LNCAP (cell line): Measurements from ENCODE around the gene MYOM3.

ENCODE experiments used
- CTCF ChIP-seq: fragments of 450-650 bp; IDR thresholded peaks from 2 replicates; pipeline ENCODE4 v1.5.1; 2017; ENCODE audit warnings: mild to moderate bottlenecking

The MYOM3 gene

GRCh38 chr1:24047110-24047477, 64.8 kb downstream of the MYOM3 start:
- no peak for TF ChIP-seq CTCF

GRCh38 chr1:24045771-24046170, 66.2 kb downstream of the MYOM3 start:
- TF ChIP-seq CTCF, result no peak

GRCh38 chr1:24043345-24044032, 68.4 kb downstream of the MYOM3 start:
- no peak for TF ChIP-seq CTCF

GRCh38 chr1:24042315-24042714, 69.6 kb downstream of the MYOM3 start:
- TF ChIP-seq CTCF, result no peak

- no peak for TF ChIP-seq CTCF
These were observed 75.8 kb downstream of the MYOM3 start for GRCh38 chr1:24036088-24036487.

- TF ChIP-seq CTCF, result no peak
These were observed 79.0 kb downstream of the MYOM3 start for GRCh38 chr1:24032981-24033380.

- TF ChIP-seq CTCF, result peak; percentile 30; the same call in 1 of the 2 replicates
These were observed 84.0 kb downstream of the MYOM3 start for GRCh38 chr1:24027838-24028468.
